Left lung (tissue), 10 donors: ENCODE data around the gene SLF2. TPM values are rescaled to one million over a fixed set of nuclear protein-coding genes. Genes with fewer than 3 reads are reported as not detected.

ENCODE experiments used
- ATAC-seq: fragments of 200-7000 bp; cut with Tn5 transposase; one replicate; pipeline ENCODE4 v1.9.1; 2020; ENCODE audit warnings: moderate library complexity
- DNase-seq, 4 donors: peaks; one replicate each; pipeline ENCODE4 v3.0.0-alpha.2; 2013 to 2020
- H3K27ac ChIP-seq, 2 donors: fragments of 200-600 bp; sonication (generic) in 1 of 2; one replicate each; pipeline versions ENCODE4 v1.5.0 to v1.8.0; 2020 to 2021
- H3K27me3 ChIP-seq, 2 donors: fragments of 200-600 bp; sonication (generic) in 1 of 2; one replicate each; pipeline versions ENCODE4 v1.5.0 to v1.8.0; 2020 to 2021
- H3K36me3 ChIP-seq, 2 donors: fragments of 200-600 bp; sonication (generic) in 1 of 2; one replicate each; pipeline versions ENCODE4 v1.5.0 to v1.8.0; 2020 to 2021
- H3K4me1 ChIP-seq, 2 donors: fragments of 200-600 bp; one replicate each; pipeline ENCODE4 v1.8.0; 2021
- H3K4me3 ChIP-seq, 2 donors: fragments of 200-600 bp; sonication (generic) in 1 of 2; one replicate each; pipeline versions ENCODE4 v1.5.0 to v1.8.0; 2020 to 2021; ENCODE audit warnings: mild to moderate bottlenecking in 1 of 2
- H3K9me3 ChIP-seq, 2 donors: fragments of 200-600 bp; sonication (generic) in 1 of 2; one replicate each; pipeline versions ENCODE4 v1.5.0 to v1.8.0; 2020 to 2021
- intact Hi-C, 2 donors: fragments of 100-400 bp; cut with DNase I; formaldehyde crosslinking; loops; one replicate each; pipeline versions ENCODE4 v1.11.2 to v1.14.2; 2022
- polyA plus RNA-seq, 6 donors: library from polyadenylated mRNA; unstranded; fragments of 120-200 nt; gene quantifications; one replicate each; pipeline ENCODE4 v1.2.1, GENCODE V29; 2013; ENCODE audit not compliant: insufficient read length in 6 of 6
- total RNA-seq, 2 donors: library from RNA; stranded (reverse); fragmentation: NEBNext Ultra II Directional; extraction: Animal tissue kit (Norgen Biotek cat#: 25700); gene quantifications; one replicate each; pipeline ENCODE4 v1.2.1, GENCODE V29; 2021
- TF ChIP-seq, protein P1 (sequence below), 2 donors: fragments of 200-600 bp; sonication (generic) in 1 of 2; IDR thresholded peaks; one replicate each; pipeline versions ENCODE4 v1.5.0 to v1.8.0; 2021; ENCODE audit warnings: antibody characterized with exemption in 2 of 2
- donor health status: DM: no; HTN: yes; CAD: no.
- donor health status: DM: no; HTN: no; CAD: no.

SLF2 gene
- total and polyA plus RNA-seq, 8 donors: 26.4 to 70.7 (median 60.4) TPM

DNA sequence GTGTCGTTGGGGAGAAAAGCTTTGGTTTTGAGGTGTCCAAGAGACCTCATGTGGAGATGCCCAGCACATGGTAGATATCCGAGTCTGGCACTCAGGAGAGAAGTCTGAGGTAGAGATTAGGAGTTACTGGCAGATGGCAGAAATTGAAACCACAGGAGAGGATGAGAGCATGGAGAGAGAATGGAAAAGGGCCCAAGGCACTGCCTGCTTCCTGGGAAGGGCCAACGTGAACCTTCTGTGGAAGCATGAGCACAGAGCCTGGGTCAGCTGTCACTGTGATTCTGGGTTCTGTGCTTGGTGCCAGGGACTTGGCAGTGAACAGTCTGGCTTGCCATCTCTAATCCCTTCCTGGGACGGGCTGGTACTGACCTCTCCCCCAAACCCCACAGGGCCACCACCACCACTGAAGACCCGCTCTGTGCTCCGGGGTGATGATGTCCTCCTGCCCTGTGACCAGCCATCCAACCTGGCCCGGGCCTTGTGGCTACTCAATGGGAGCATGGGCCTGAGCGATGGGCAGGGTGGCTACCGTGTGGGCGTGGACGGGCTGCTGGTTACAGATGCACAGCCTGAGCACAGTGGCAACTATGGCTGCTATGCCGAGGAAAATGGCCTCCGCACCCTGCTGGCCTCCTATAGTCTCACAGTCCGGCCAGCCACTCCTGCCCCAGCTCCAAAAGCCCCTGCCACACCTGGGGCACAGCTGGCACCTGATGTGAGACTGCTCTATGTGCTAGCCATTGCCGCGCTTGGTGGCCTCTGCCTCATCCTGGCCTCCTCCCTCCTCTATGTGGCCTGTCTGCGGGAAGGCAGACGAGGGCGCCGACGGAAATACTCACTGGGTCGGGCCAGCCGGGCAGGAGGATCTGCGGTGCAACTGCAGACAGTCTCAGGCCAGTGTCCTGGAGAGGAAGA is 70.4 kb downstream of the SLF2 start:
- Histone ChIP-seq H3K27ac (no peak overlapping the region), H3K4me3 (no peak overlapping the region), H3K9me3 (no peaks in the 10 kb centered on the region), H3K36me3 (peaks cover 0 to 53% of the 10 kb centered on the region in 2 donors), H3K4me1 (peaks cover 14 to 16% of the 10 kb centered on the region in 2 donors), H3K27me3 (no peaks in the 10 kb centered on the region)
- ATAC-seq: no peak
- intact Hi-C loops: no loop called here
- TF ChIP-seq, protein P1, sequence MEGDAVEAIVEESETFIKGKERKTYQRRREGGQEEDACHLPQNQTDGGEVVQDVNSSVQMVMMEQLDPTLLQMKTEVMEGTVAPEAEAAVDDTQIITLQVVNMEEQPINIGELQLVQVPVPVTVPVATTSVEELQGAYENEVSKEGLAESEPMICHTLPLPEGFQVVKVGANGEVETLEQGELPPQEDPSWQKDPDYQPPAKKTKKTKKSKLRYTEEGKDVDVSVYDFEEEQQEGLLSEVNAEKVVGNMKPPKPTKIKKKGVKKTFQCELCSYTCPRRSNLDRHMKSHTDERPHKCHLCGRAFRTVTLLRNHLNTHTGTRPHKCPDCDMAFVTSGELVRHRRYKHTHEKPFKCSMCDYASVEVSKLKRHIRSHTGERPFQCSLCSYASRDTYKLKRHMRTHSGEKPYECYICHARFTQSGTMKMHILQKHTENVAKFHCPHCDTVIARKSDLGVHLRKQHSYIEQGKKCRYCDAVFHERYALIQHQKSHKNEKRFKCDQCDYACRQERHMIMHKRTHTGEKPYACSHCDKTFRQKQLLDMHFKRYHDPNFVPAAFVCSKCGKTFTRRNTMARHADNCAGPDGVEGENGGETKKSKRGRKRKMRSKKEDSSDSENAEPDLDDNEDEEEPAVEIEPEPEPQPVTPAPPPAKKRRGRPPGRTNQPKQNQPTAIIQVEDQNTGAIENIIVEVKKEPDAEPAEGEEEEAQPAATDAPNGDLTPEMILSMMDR (IDR thresholded peaks at IDR 0.05): no peak
- no peak for DNase-seq

DNA sequence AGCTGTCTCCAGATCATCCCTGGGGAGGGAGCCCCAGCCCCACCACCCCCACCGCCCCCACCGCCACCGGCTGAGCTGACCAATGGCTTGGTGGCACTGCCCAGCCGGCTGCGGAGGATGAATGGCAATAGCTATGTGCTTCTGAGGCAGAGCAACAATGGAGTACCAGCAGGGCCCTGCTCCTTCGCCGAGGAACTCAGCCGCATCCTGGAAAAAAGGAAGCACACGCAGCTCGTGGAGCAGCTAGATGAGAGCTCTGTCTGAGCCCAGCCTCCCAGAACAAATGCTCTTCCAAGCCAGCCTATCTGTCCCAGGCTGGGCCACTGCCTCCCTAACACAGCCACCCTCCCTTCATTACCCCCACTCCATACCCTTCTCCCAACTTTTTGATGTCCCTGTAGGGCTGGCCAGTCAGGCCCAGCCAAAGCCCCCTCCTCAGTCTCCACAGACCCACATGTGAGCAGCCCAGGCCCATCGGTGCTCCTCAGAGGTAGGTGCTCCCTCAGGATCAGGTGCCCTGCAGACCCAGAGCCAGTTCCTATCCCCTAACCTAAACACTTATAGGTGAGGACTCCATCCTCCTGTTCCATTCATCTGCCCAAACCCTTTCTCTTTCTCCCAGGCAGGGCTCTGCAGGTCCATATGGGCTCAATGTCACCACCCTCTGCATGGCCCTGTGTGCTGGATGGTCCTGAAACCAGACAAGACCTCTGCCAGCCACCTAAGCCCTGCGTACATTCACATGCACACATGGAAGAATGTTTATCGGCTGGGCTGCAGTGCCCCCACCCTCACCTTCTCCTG is 71.3 kb downstream of the SLF2 start:
- Histone ChIP-seq H3K4me3 (no peak overlapping the region), H3K4me1 (peaks cover 14 to 25% of the 10 kb centered on the region in 2 donors), H3K27me3 (no peaks in the 10 kb centered on the region), H3K27ac (no peak overlapping the region), H3K36me3 (peaks cover 0 to 46% of the 10 kb centered on the region in 2 donors), H3K9me3 (no peaks in the 10 kb centered on the region)
- no peak for DNase-seq
- TF ChIP-seq, protein P1 (IDR thresholded peaks at IDR 0.05): no peak
- intact Hi-C loops: no loop called here
- ATAC-seq: no peak

DNA sequence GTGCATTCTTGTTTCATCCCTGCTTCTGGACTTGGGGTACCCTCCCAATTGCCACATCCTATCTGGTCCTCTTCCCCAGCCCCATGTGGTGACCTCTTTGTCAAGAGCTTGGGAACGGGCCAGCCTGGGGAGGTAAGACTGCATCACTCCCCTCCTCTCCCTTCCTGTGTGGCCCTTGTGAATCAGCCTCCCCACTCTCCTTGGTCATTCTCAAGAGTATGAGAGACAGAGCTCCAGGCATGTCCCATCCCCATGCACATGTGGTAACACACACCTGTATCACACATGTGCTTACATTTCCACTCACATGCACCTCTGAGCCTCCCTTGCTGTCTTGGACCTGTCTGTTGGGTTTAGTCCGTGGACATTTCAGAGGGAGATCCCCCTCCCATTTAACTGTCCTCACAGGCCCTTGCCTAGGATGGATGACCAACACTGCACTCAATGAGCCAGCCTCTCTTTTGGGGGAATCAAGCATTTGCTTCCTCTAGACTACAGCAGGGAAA is 72.0 kb downstream of the SLF2 start:
- intact Hi-C loops: no loop called here
- DNase-seq: no peak
- no peaks in the 10 kb centered on the region for H3K9me3 ChIP-seq
- H3K4me1 ChIP-seq: peaks cover 14 to 31% of the 10 kb centered on the region in 2 donors
- H3K36me3 ChIP-seq: peaks cover 0 to 45% of the 10 kb centered on the region in 2 donors
- H3K27ac ChIP-seq: no peak overlapping the region
- TF ChIP-seq, protein P1 (IDR thresholded peaks at IDR 0.05): no peak
- no peak for ATAC-seq
- H3K4me3 ChIP-seq: no peak overlapping the region
- H3K27me3 ChIP-seq: no peaks in the 10 kb centered on the region

DNA sequence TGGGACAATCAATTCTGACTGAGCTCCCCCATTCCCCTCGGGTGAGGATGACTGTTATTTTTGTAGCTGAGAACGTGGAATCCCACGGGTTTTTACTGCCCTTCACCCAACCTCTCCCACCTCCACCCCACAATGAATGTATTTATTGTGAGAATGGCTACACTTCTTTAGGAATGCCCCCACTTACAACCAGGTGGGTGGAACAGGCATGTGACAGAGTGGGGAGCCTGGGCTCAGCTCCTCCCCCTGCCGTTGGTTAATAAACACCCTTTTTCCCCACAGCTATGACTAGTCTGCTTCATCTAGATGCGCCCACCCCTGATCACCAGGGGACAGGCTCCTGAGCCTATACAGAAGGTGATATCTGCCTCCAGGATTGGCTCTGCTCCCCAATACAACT is 72.6 kb downstream of the SLF2 start:
- no peak for ATAC-seq
- no peaks in the 10 kb centered on the region for H3K9me3 ChIP-seq
- H3K4me1 ChIP-seq: peaks cover 14 to 33% of the 10 kb centered on the region in 2 donors
- no peak overlapping the region for H3K27ac ChIP-seq
- DNase-seq: no peak
- TF ChIP-seq, protein P1 (IDR thresholded peaks at IDR 0.05): no peak
- peaks cover 0 to 45% of the 10 kb centered on the region in 2 donors for H3K36me3 ChIP-seq
- intact Hi-C loops: no loop called here
- no peaks in the 10 kb centered on the region for H3K27me3 ChIP-seq
- no peak overlapping the region for H3K4me3 ChIP-seq

DNA sequence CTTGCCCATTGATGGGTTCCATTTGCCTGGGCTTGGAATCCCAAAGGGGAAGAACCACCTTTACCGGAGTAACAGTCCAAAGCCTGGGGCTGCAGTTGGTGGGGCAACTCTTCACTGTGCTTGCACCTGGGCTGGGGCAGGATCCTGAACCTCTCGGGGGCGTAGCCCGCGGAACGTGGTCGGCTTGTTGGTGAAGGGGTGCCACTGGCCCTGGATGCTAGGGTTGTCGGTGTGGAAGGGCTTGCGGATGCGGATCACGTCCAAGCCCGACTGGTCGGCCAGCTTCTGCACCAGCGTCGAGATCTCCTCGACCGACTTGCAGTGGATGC is 73.8 kb downstream of the SLF2 start:
- ATAC-seq: no peak

More for the DNA sequence above, 73.8 kb downstream of the SLF2 start:
- no peak for DNase-seq
- peak overlapping the region; percentile 73 to 92 for H3K4me3 ChIP-seq
- TF ChIP-seq, protein P1 (IDR thresholded peaks at IDR 0.05): no peak
- H3K9me3 ChIP-seq: no peaks in the 10 kb centered on the region
- intact Hi-C loops: no loop called here
- peaks cover 0 to 45% of the 10 kb centered on the region in 2 donors for H3K36me3 ChIP-seq
- H3K27me3 ChIP-seq: no peaks in the 10 kb centered on the region
- H3K27ac ChIP-seq: no peak overlapping the region
- H3K4me1 ChIP-seq: peaks cover 14 to 33% of the 10 kb centered on the region in 2 donors
